Stimulated activated CD4-positive, alpha-beta T cell treated with anti-CD3 and anti-CD28 coated beads, TNF-alpha, amount 100 ng/mL, for 1 hour (primary cell): ENCODE results near the gene XAGE1A.
"Not testable (repeated sequence)": the region's sequence is repeated elsewhere in the genome, so short reads cannot be mapped to it uniquely, and the experiment has no call there.

ENCODE experiments used
- DNase-seq, 3 donors: peaks; one replicate each; pipeline ENCODE4 v3.0.0-alpha.2; 2020; ENCODE audit warnings: low read depth in 3 of 3, low spot score in 1 of 3

XAGE1A gene, protein sequence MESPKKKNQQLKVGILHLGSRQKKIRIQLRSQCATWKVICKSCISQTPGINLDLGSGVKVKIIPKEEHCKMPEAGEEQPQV

DNA sequence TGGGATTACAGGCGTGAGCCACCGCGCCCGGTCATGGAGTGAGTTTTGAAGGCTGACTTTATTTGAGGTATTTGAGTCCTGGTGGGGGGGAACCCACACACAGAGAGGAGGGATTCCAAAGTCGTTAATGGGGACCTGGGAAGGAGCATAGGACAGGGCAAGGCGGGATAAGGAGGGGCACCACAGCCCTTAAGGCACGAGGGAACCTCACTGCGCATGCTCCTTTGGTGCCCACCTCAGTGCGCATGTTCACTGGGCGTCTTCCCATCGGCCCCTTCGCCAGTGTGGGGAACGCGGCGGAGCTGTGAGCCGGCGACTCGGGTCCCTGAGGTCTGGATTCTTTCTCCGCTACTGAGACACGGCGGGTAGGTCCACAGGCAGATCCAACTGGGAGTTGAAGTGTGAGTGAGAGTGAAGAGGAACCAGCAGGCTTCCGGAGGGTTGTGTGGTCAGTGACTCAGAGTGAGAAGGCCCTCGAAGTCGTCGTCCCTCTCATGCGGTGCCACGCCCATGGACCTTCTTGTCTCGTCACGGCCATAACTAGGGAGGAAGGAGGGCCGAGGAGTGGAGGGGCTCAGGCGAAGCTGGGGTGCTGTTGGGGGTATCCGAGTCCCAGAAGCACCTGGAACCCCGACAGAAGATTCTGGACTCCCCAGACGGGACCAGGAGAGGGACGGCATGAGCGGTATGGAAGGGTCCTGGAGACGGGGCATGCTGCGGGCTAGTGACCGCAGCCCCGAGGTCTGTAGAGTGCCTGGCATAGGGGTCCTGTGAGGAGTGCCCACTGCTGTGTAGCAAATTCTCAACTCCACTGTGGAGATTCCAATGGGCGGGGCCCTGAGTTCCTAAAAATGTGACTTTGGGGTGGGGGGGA, at the start of gene XAGE1A:
XAGE1A (plus strand) TSS at position 264 of the 874 bp plus-strand sequence. CDS start 1,554 bp downstream, outside the sequence.
- not testable (repeated sequence) for DNase-seq

DNA sequence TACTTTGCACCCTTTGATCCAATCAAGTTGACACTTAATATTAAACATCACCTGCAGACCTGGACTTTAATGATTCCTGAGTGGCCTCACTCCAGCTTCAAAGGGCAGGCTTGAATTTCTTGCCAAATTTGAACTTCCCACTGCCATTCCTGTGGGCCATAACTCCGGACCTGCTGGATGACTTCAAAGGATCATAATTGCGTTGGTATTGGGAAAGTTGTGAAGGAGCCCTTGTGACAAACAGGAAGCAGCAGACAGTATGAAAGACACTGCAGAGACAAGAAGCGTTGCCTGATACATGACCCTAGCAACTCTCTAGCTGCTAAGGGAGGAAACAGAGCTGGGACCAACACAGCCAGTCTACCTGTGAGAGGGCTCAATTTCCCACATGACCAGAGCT, 43.6 kb upstream of the XAGE1A start:
- DNase-seq: not testable (repeated sequence)

DNA sequence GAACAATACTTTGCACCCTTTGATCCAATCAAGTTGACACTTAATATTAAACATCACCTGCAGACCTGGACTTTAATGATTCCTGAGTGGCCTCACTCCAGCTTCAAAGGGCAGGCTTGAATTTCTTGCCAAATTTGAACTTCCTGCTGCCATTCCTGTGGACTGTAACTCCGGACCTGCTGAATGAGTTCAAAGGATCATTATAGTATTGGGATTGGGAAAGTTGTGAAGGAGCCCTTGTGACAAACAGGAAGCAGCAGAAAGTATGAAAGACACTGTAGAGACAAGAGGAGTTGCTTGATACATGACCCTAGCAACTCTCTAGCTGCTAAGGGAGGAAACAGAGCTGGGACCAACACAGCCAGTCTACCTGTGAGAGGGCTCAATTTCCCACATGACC, 24.3 kb upstream of the XAGE1A start:
- DNase-seq: not testable (repeated sequence)

DNA sequence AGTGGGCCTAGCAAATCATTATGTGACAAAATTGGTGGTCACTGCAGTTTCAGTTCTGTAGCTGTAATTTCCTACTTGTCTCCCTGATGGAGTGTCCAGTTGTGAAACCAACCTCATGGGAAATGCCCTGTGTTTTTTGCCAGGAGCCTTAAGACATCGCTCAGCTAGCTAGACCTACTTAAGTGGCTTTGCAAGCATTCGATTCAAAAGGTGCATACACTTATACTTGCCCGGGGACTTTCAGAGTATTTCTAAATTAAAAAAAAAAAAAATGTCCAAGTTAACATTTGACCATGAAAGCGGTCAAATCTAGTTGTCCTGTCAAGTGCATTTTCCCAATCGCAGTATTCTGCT, 788 bp downstream of the XAGE1A start:
- not testable (repeated sequence) for DNase-seq

DNA sequence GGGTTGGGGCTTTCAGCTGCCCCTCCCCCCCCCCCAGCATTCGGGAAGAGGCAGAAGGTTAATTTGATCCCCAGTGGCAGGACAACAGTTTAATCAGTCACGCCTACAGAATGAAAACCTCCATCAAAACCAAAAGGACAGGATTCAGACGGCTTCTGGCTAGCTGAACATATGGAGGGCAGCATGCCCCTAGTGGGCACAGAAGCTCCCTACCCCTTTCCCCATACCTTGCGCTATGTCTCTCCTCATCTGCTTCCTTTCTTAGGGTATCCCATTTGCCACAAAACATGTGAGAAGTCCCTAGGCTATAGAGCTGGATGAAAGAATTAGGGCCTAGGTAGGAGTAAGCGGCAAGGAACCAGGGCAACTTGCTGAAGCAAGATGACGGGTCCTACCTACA, 5.8 kb downstream of the XAGE1A start:
- not testable (repeated sequence) for DNase-seq

DNA sequence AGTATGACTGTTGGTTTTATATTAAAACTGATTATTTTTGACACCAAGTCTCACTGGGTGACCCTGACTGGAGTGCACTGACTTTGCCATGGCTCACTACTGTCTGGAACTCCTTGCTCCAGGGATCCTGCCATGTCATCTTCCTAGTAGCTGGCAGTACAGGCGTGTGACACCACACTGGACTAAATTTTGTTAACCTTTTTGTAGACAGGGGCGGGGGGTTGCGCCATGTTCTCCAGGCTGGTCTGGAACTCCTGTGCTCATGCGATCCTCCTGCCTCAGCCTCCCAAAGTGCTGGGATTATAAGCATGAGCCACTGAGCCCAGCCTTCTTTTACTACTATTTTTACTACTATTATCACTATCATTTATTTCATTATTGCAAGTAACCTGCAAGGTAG, 8.9 kb downstream of the XAGE1A start:
- no peak for DNase-seq

DNA sequence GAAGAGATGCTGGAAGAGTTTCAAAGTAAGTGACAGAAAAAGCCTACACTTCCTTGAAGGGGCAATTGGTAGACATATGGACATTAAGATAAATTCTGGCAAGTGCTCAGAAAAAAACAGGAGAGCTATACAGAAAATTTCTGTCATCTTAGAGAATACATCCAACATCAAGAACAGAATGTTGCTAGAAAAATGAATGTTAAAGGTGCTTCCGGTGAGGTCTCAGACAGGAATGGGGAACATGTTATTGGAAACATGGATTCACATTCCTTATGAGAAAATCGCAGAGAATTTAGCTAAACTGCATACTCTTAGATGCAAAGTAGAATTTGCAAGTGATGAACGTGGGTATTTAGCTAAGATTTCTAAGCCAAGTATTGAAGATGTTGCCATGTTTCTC, 11.7 kb downstream of the XAGE1A start:
- DNase-seq: no peak

DNA sequence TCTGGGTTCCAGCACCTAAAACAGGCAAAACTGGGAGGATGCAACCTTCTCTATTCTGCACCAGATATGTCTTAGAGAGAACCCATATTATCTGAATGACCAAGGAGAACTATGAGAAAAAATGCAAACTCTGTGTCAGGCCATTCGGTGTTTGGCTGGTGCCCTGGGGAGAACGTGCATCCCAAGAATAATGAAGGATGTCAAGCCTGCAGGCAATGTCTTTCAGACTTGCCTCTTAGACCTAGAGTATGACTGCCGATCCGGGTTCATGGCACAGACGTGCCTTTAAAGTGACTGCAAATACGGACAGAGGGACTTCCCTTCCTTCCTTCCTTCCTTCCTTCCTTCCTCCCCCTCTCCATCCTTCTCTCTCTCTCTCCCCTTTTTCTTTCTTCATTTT, 14.3 kb downstream of the XAGE1A start:
- DNase-seq: no peak

DNA sequence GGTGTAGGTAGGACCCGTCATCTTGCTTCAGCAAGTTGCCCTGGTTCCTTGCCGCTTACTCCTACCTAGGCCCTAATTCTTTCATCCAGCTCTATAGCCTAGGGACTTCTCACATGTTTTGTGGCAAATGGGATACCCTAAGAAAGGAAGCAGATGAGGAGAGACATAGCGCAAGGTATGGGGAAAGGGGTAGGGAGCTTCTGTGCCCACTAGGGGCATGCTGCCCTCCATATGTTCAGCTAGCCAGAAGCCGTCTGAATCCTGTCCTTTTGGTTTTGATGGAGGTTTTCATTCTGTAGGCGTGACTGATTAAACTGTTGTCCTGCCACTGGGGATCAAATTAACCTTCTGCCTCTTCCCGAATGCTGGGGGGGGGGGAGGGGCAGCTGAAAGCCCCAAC, 15.5 kb downstream of the XAGE1A start:
- DNase-seq: not testable (repeated sequence)

DNA sequence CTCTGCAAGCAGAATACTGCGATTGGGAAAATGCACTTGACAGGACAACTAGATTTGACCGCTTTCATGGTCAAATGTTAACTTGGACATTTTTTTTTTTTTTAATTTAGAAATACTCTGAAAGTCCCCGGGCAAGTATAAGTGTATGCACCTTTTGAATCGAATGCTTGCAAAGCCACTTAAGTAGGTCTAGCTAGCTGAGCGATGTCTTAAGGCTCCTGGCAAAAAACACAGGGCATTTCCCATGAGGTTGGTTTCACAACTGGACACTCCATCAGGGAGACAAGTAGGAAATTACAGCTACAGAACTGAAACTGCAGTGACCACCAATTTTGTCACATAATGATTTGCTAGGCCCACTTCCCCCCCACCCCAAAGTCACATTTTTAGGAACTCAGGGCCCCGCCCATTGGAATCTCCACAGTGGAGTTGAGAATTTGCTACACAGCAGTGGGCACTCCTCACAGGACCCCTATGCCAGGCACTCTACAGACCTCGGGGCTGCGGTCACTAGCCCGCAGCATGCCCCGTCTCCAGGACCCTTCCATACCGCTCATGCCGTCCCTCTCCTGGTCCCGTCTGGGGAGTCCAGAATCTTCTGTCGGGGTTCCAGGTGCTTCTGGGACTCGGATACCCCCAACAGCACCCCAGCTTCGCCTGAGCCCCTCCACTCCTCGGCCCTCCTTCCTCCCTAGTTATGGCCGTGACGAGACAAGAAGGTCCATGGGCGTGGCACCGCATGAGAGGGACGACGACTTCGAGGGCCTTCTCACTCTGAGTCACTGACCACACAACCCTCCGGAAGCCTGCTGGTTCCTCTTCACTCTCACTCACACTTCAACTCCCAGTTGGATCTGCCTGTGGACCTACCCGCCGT, 20.7 kb downstream of the XAGE1A start:
- DNase-seq: not testable (repeated sequence)

DNA sequence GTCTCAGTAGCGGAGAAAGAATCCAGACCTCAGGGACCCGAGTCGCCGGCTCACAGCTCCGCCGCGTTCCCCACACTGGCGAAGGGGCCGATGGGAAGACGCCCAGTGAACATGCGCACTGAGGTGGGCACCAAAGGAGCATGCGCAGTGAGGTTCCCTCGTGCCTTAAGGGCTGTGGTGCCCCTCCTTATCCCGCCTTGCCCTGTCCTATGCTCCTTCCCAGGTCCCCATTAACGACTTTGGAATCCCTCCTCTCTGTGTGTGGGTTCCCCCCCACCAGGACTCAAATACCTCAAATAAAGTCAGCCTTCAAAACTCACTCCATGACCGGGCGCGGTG, 21.3 kb downstream of the XAGE1A start, which contains the start of gene XAGE1B:
XAGE1B (minus strand) TSS at position 77 of the 339 bp plus-strand sequence. CDS start 1,536 bp downstream, outside the sequence.
- not testable (repeated sequence) for DNase-seq

DNA sequence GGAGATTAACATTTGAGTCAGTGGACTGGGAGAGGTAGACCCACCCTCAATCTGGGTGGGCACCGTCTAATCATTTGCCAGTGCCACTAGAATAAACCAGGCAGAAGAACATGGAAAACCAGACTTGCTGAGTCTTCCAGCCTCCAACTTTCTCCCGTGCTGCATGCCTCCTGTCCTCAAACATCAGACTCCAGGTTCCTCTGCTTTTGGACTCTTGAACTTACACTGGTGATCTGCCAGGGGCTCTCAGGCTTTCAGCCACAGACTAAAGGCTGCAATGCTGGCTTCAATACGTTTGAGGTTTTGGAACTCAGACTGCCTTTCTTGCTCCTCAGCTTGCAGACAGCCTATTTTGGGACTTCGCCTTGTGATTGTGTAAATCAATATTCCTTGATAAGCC, 45.4 kb downstream of the XAGE1A start:
- DNase-seq: not testable (repeated sequence)

DNA sequence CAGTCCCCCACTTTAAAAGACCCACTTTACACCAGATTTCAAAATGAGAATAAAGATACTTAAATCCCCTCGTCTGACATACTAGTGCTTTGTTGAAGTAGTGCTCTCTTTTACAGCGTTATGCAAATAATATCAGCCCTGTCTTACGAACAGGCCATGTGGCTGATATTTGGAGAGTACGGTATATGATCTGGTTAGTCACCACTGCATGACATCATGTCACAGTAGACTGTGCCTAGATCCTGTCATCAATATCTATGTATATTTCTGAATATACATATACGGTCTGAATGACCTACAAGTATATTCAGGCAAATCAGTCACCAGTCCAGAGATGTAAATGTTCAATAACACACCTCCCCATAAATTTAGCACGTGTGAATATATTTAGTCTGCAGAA, 46.7 kb downstream of the XAGE1A start:
- no peak for DNase-seq

DNA sequence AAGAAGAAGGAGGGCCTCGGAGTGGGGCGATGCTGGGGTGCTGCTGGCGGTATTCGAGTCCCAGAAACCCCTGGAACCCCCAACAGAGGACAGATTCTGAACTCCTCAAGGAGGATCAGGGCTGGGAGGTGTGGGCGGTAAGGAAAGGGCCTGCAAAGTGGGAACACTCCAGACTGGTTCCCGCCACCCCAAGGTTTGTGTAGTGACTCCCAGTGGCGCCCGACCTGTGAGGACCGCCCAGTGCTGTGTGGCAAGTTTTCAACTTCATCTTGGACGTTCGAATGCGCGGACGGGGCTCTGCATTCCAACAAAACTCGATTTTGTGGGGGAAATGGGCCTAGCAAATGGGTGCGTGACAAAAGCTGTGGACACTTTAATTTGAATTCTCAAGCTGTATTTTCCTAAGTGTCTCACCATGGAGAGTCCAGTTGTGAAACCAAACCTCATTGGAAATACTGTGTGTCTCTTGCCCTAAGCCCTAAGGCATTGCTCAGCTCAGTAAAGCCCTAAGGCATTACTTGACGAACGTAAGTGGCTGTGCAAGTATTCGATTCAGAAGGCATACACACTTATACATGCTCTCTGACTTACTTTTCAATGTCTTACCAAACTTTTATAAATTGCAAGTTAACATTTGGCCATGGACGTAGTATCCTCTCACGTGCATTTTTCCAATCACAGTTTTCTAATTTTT, 48.7 kb downstream of the XAGE1A start:
- DNase-seq: no peak

DNA sequence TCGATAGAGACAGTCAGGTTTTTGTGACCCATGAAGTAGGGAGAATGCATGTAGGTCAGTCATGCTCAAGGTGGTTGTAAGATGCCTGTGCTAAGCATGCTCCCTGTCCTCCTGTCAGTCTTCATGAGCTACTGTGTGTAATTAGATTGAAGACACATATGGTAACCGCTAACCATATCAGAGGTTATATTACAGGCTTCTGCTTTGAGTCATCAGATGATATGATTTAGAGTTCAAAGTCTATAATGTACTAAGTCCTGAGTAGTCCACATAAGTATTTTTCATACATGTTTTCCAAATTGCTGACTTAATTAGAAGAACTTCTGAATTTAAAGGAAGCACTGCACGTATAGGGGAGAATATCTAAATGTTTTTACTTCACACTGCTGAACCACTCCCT, 53.2 kb downstream of the XAGE1A start:
- not testable (repeated sequence) for DNase-seq
